ENCODE measurements around the gene PTGDS. TPM values are rescaled to one million over a fixed set of nuclear protein-coding genes. Genes with fewer than 3 reads are reported as not detected.

The PTGDS gene
- polyA plus RNA-seq, 3 donors = 42.1 to 113 (median 66.3) TPM

DNA sequence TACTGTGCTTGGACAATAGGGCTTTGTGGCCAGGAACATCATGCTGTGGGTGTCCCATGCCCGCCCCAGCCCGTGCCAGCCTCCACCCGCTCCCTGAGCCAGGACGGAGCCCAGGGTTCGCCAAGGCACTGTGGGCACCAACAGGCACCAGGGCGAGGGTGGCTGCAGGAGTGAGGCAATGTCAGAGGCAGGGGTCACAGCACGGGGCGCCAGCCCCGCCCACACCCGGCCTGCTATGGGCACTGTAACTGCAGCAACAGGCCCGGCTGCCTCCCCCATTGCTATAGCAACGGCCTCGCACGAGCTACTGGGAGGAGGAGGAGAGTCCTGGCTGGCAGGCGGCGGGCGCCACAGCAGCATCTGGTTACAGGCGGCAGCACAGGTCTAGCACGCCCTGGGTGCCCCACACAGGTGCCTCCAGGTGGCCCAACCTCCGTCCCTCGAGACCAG, 48.2 kb downstream of the PTGDS start:
- DNase-seq (ENCODE audit: extremely low read depth in 1 of 11, low read depth in 9 of 11, low spot score in 4 of 11) = peak in 8 of 11 donors; percentile 56 to 83 (median 80)

DNA sequence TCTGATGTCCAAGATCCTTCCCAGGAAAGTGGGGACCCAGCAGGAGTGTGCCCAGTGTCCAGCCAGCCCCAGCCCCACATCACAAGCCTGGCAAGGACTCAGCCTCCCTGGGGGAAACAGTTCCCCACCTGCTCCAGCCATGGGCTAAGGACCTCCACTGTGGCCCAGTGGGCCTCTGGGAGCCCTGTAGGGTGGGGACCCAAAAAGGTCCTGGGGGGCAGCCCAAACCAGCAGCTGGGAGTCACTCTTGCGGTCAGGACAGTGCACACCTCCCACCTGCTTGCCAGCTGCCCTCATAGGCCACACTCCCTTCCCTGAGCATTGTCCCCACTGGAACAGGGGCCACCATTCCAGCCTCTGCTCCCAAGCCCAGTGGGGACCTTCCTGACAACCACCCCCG, 49.1 kb downstream of the PTGDS start:
- DNase-seq (ENCODE audit: extremely low read depth in 1 of 11, low read depth in 9 of 11, low spot score in 4 of 11) = no peak

DNA sequence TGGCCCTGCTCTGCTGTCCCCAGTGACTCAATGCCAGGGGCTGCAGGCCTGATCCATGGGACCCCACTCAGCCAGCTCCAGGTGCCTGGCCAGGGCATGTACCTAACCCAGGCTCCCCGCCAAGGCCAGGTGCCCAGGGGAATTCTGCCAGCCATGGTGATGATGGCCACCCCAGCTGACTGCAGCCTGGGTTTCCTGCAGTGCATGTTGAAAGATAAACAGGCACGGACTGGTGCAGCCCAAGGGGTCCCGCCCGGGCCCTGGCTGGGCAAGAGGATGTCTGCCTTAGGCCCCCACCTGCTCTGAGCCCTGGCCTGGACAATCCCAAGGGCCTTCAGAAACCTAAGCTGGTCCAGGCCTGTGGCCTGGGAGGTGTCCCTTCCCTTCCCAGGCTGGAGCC, 49.5 kb downstream of the PTGDS start:
- no peak for DNase-seq (ENCODE audit: extremely low read depth in 1 of 11, low read depth in 9 of 11, low spot score in 4 of 11)

DNA sequence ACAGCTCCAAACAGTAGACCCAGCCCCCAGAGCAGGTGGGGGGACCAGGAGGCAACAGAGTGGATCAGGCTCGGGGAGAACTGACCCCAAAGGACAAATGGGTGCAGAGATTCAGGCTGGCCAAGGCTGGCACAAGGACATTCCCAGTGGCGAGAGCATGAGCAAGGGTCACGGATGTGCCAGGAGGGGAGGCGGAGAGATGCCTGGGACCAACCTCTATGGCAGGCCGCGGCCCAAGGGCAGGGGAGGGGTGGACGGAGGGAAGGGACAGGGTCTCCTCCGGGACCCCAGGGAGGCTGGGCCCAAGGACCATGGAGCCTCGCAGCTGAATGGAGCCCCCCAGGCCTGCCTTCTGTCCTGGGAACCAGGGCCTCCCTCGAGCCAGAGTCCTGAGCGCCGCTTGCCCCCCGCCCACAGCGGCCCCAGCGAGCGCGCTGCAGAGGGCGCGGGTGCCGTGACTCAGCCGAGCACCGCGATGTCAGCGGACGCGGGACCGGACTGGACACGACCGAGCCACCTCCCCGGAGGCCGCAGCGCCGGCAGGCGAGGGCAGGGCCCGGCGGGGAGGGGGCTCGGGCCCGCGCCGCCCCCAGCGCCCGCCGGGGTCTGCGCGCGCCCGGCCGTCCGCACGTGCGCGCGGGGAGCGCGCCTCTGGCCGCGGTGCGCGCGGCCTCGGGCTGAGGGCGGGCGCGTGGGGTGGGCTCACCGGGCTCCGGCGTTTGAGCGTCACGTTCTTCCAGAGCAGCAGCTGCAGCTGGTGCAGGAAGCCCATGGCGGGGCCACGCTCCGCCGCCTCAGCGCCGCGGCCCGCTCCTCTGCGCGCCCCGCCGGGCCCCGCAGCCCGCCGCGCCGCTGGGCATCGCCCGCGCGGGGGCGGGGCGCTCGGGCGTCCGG, 50.3 kb downstream of the PTGDS start, which contains the start of gene ABCA2:
ABCA2 (minus strand) TSS at position 869 of the 894 bp plus-strand sequence; CDS start at position 772, 97 bp downstream.
- no peak for DNase-seq (ENCODE audit: extremely low read depth in 1 of 11, low read depth in 9 of 11, low spot score in 4 of 11)

DNA sequence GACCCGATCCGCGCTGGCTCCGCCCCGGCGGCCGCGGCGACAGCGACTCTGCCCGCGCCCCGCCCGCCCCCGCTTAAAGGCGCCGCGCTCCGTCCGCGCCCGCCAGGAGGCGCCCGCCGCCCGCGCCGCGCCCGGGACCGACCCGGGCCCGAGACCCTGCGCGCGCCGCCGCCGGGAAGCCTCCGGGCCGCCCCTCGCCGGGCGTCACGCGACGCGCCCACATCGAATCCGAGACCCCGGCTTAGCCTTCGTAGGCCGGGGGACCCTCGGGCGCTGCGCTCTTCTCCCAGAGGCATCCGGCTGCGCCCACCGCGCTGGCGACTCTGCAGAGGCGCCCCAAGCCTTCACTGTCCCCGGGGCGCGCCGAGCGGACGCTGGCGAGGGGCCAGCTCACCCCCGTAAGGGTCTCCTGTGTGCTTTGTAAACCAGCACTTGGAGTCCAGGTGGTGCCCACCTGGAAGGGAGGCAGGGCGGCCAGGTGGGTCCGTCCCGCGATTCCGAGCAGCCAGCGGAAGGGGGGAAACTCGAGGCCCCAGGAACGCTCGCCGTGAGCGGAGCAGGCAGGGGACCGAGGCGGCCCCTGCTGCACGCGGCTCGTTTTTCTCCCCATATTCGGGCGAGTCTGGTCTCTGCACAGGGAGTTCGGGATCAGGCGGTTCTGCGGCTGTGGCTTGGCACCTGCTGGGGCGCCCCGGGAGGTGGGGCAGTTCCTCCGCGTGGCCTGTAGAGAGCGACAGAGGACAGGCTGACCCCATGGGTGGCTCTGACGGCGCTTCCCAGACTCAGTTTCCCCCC, 51.2 kb downstream of the PTGDS start:
- peak in 4 of 11 donors; percentile 22 to 61 (median 47) for DNase-seq (ENCODE audit: extremely low read depth in 1 of 11, low read depth in 9 of 11, low spot score in 4 of 11)

DNA sequence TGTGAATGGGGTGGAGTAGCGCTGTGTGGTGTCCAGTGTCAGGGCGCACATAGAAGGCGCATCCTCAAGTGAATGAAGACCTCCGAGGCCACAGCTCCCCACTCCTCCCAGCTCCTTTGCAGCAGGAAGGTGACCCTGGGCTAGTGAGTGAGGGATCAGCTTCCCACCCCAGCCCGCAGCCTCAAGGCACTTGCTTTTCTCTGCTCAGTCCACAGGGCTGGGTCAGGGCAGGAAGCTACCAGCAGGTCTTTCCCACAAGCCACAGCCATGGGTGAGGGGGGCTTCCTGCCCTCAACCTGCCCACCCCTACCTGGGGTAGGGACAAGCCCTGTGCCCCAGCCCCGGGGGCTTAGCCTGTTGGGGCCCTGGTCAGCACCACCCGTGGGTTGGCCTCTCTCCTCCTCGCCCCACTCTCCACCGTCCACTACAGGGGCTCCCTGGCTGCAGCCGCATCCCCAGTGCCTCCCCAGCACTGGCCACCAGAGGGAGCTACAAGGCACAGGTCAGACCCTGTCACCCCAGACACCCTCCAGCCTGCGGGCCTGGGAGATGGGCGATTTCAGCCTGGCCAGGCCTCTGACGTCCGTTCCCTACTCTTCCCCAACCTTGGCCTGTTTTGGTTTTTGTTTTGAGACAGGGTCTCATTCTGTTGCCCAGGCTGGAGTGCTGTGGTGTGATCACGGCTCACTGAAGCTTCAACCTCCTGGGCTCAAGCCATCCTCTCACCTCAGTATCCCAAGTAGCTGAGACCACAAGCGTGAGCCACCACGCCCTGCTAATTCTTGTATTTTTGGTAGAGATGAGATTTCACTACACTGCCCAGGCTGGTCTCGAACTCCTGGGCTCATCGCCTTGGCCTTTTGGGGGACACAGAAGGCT, 52.0 kb downstream of the PTGDS start:
- no peak for DNase-seq (ENCODE audit: extremely low read depth in 1 of 11, low read depth in 9 of 11, low spot score in 4 of 11)

DNA sequence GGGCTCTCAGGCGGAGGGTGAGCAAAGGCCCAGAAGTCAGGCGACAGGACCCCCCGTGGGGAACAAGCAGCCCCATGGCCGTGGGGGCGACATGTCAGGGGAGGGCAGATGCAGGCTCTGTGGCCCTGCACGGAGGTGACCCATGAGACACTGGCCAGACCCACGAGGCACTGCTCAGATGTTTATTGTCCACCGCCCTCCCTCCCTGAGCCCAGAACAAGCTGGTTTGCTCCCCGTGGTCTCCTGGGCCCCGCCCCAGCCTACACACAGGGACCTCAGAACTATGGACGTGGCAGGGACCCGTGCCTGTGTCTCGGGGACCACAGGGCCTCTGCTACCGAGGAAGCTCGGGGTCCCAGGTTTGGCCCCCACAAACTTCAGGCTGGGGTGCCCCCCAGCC, 52.7 kb downstream of the PTGDS start:
- no peak for DNase-seq (ENCODE audit: extremely low read depth in 1 of 11, low read depth in 9 of 11, low spot score in 4 of 11)

DNA sequence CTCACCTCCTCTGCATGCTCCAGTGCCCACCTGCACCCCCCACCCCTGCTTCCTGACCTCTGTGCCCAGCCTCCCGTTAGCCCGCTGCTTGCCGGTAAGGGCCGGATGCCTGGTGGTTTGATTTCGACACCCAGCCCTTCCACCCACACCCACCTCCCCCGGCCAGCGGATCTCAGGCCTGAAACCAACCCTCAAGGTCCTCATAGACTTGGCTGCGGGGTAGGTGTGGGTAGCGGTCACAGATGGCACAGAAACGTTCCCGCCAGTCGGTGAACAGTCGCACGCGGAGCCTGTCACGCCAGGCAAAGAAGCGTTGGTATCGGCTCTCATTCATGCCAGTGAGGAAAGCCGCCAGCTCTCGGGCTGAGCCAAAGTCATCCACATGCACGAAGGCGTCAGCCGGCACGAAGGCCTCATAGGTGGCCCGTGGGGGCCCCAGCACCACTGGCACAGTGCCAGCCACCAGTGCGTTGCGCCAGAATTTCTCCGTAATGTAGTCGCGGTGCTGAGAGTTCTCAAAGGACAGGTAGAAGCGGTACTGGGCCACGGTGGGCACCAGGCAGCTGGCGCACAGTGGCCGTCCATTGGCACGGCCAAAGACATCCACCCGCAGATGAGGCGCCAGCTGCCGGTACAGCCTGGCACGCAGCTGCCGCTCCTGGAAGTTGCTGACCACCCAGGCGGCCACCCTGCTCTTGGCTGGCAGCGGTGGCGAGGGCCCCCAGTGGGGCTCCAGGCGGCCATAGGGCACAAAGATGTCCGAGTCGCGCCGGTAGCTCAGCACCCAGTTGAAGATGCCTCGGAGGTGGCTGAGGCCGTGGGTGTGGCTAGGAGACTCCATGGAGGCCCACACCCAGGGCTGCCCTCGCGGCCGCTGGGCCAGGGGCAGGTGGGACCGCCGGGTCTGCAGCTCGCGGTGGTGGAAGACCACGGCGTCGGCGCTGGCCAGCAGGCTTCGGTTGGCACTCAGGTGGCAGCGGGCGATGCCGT, 53.5 kb downstream of the PTGDS start:
- no peak for DNase-seq (ENCODE audit: extremely low read depth in 1 of 11, low read depth in 9 of 11, low spot score in 4 of 11)

Other genes with a start within 250 kb of the PTGDS start
- gene LCN10, start 234.6 kb upstream of the PTGDS start, polyA plus RNA-seq (ENCODE audit: insufficient read length in 3 of 3) = 1 to 10 TPM in 2 of 3 donors, under 1 TPM in 1; 0.95 to 2.8 (median 2.5) TPM
- gene LCN6, start 229.0 kb upstream of the PTGDS start, polyA plus RNA-seq (ENCODE audit: insufficient read length in 3 of 3) = not detected
- gene LCN8, start 219.3 kb upstream of the PTGDS start, polyA plus RNA-seq (ENCODE audit: insufficient read length in 3 of 3) = under 1 TPM in 2 of 3 donors, not detected in 1; 0.14 to 0.26 TPM
- gene LCN15, start 213.0 kb upstream of the PTGDS start, polyA plus RNA-seq (ENCODE audit: insufficient read length in 3 of 3) = under 1 TPM in 2 of 3 donors, not detected in 1; 0.06 to 0.16 TPM
- gene TMEM141, start 186.2 kb upstream of the PTGDS start, polyA plus RNA-seq (ENCODE audit: insufficient read length in 3 of 3) = 10 to 100 TPM; 53.5 to 81.8 (median 70.3) TPM
- gene CCDC183, start 181.2 kb upstream of the PTGDS start, polyA plus RNA-seq (ENCODE audit: insufficient read length in 3 of 3) = 1 to 10 TPM; 3.1 to 7.4 (median 5.8) TPM
- 10 to 100 TPM; 59.2 to 79.6 (median 70.5) TPM for gene RABL6, start 169.6 kb upstream of the PTGDS start, polyA plus RNA-seq (ENCODE audit: insufficient read length in 3 of 3)
- gene AJM1, start 135.0 kb upstream of the PTGDS start, polyA plus RNA-seq (ENCODE audit: insufficient read length in 3 of 3) = 1 to 10 TPM in 2 of 3 donors, under 1 TPM in 1; 0.64 to 1.7 (median 1.5) TPM
- 100 to 1,000 TPM in 1 of 3 donors, 10 to 100 TPM in 2; 63.4 to 111 (median 93.7) TPM for gene PHPT1, start 128.1 kb upstream of the PTGDS start, polyA plus RNA-seq (ENCODE audit: insufficient read length in 3 of 3)
- 10 to 100 TPM in 1 of 3 donors, 1 to 10 TPM in 2; 4.8 to 10.9 (median 9.9) TPM for gene MAMDC4, start 125.2 kb upstream of the PTGDS start, polyA plus RNA-seq (ENCODE audit: insufficient read length in 3 of 3)
- 100 to 1,000 TPM; 322 to 427 (median 394) TPM for gene EDF1, start 111.2 kb upstream of the PTGDS start, polyA plus RNA-seq (ENCODE audit: insufficient read length in 3 of 3)
- 10 to 100 TPM; 10.2 to 15.9 (median 14.7) TPM for gene TRAF2, start 91.0 kb upstream of the PTGDS start, polyA plus RNA-seq (ENCODE audit: insufficient read length in 3 of 3)
- gene FBXW5, start 32.8 kb upstream of the PTGDS start, polyA plus RNA-seq (ENCODE audit: insufficient read length in 3 of 3) = 10 to 100 TPM; 33.7 to 58.7 (median 54.3) TPM
- 1 to 10 TPM in 1 of 3 donors, under 1 TPM in 2; 0.44 to 1.4 (median 0.57) TPM for gene C8G, start 32.3 kb upstream of the PTGDS start, polyA plus RNA-seq (ENCODE audit: insufficient read length in 3 of 3)
- gene LCN12, start 25.2 kb upstream of the PTGDS start, polyA plus RNA-seq (ENCODE audit: insufficient read length in 3 of 3) = 10 to 100 TPM; 17.8 to 47.3 (median 24.5) TPM
- under 1 TPM; 0.14 to 0.40 (median 0.39) TPM for gene LCNL1, start 5.5 kb downstream of the PTGDS start, polyA plus RNA-seq (ENCODE audit: insufficient read length in 3 of 3)
- 10 to 100 TPM; 23.7 to 40.2 (median 39.3) TPM for gene PAXX, start 14.9 kb downstream of the PTGDS start, polyA plus RNA-seq (ENCODE audit: insufficient read length in 3 of 3)
- gene CLIC3, start 19.1 kb downstream of the PTGDS start, polyA plus RNA-seq (ENCODE audit: insufficient read length in 3 of 3) = under 1 TPM; 0.37 to 0.75 (median 0.39) TPM
- gene ABCA2, start 50.7 kb downstream of the PTGDS start, polyA plus RNA-seq (ENCODE audit: insufficient read length in 3 of 3) = 10 to 100 TPM; 43.4 to 66.6 (median 61.6) TPM
- gene FUT7, start 54.6 kb downstream of the PTGDS start, polyA plus RNA-seq (ENCODE audit: insufficient read length in 3 of 3) = under 1 TPM; 0.07 to 0.15 (median 0.12) TPM
- gene NPDC1, start 68.7 kb downstream of the PTGDS start, polyA plus RNA-seq (ENCODE audit: insufficient read length in 3 of 3) = 10 to 100 TPM; 12.9 to 38.4 (median 31.5) TPM
- gene ENTPD2, start 76.6 kb downstream of the PTGDS start, polyA plus RNA-seq (ENCODE audit: insufficient read length in 3 of 3) = 1 to 10 TPM; 4.3 to 5.3 (median 4.7) TPM
- 1 to 10 TPM; 6.6 to 9.2 (median 6.8) TPM for gene SAPCD2, start 93.1 kb downstream of the PTGDS start, polyA plus RNA-seq (ENCODE audit: insufficient read length in 3 of 3)
- 1 to 10 TPM; 4.9 to 9.2 (median 5.7) TPM for gene UAP1L1, start 100.0 kb downstream of the PTGDS start, polyA plus RNA-seq (ENCODE audit: insufficient read length in 3 of 3)
- gene MAN1B1, start 109.5 kb downstream of the PTGDS start, polyA plus RNA-seq (ENCODE audit: insufficient read length in 3 of 3) = 10 to 100 TPM; 46.1 to 62.1 (median 55.3) TPM
- 10 to 100 TPM; 15.2 to 30.6 (median 24.7) TPM for gene DPP7, start 137.2 kb downstream of the PTGDS start, polyA plus RNA-seq (ENCODE audit: insufficient read length in 3 of 3)
- gene GRIN1, start 161.7 kb downstream of the PTGDS start, polyA plus RNA-seq (ENCODE audit: insufficient read length in 3 of 3) = under 1 TPM in 1 of 3 donors, not detected in 2; 0.34 TPM
- under 1 TPM in 1 of 3 donors, not detected in 2; 0.14 TPM for gene LRRC26, start 192.5 kb downstream of the PTGDS start, polyA plus RNA-seq (ENCODE audit: insufficient read length in 3 of 3)
- gene TMEM210, start 194.6 kb downstream of the PTGDS start, polyA plus RNA-seq (ENCODE audit: insufficient read length in 3 of 3) = not detected
- gene ANAPC2, start 211.1 kb downstream of the PTGDS start, polyA plus RNA-seq (ENCODE audit: insufficient read length in 3 of 3) = 10 to 100 TPM; 35.5 to 56.7 (median 49.2) TPM
- gene SSNA1, start 211.2 kb downstream of the PTGDS start, polyA plus RNA-seq (ENCODE audit: insufficient read length in 3 of 3) = 10 to 100 TPM; 36.9 to 62.9 (median 49.8) TPM
- 10 to 100 TPM; 14.8 to 17.3 (median 16.4) TPM for gene TPRN, start 223.2 kb downstream of the PTGDS start, polyA plus RNA-seq (ENCODE audit: insufficient read length in 3 of 3)
- gene TMEM203, start 228.1 kb downstream of the PTGDS start, polyA plus RNA-seq (ENCODE audit: insufficient read length in 3 of 3) = 10 to 100 TPM; 40.2 to 46.4 (median 42.7) TPM
- gene NDOR1, start 228.2 kb downstream of the PTGDS start, polyA plus RNA-seq (ENCODE audit: insufficient read length in 3 of 3) = 10 to 100 TPM in 2 of 3 donors, 1 to 10 TPM in 1; 8.2 to 15.1 (median 14.2) TPM
- 10 to 100 TPM in 2 of 3 donors, 1 to 10 TPM in 1; 6.0 to 13.3 (median 13.2) TPM for gene RNF208, start 244.7 kb downstream of the PTGDS start, polyA plus RNA-seq (ENCODE audit: insufficient read length in 3 of 3)
- gene CYSRT1, start 247.7 kb downstream of the PTGDS start, polyA plus RNA-seq (ENCODE audit: insufficient read length in 3 of 3) = 10 to 100 TPM in 2 of 3 donors, 1 to 10 TPM in 1; 8.5 to 13.9 (median 12.8) TPM
- 10 to 100 TPM in 2 of 3 donors, 1 to 10 TPM in 1; 7.9 to 15.2 (median 12.0) TPM for gene RNF224, start 250.0 kb downstream of the PTGDS start, polyA plus RNA-seq (ENCODE audit: insufficient read length in 3 of 3)